GM18868 (cell line): ENCODE results near the gene EVL.

Experiments used
- ATAC-seq: cut with Tn5 transposase; IDR thresholded peaks from one replicate; pipeline ENCODE4 v1.9.1; 2021; ENCODE audit warnings: mild to moderate bottlenecking, moderate library complexity; ENCODE audit not compliant: unreplicated experiment

Gene EVL

GRCh38 chr14:100106250-100107112, 41.3 kb downstream of the EVL start:
- ATAC-seq, result no peak

GRCh38 chr14:100107236-100107635, 42.0 kb downstream of the EVL start:
- no peak for ATAC-seq

DNA sequence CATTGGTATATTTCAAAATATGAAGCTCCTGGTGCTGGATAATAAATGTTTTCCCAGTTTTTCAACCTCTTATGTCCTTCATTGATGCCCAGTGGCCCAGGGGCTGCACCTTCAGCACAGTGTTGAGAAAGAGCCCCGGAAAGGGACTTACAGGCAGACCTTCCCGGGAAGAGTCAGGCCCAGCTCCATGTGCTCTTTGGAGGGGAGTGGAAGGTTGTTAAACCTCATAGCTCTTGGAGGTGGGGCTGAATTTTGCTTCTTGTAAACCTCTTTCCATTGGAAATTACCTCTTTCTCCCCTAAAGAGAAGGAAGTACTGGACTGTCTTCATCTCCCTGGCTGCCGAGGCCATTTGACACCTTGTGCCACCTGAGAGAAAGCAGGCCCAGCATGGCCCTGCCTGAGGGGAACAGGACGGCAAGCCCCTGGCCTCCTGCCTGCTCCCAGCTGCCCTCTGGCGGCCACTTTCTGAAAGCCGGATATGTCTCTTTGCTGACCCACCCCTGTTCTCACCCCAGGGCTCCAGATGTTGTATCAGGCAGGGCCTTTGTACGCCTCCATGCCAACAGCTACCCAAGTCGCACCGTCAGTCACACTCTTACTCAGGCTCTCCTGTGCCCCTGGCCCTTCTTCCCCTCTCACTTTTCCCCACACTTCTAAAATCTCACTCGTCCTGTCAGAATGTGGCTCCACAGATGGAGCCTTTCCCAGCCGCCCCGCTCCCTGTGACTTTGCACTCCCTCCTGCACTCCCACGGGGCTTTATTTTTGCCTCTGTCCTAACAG, 43.0 kb downstream of the EVL start:
- ATAC-seq, result peak; percentile 65

DNA sequence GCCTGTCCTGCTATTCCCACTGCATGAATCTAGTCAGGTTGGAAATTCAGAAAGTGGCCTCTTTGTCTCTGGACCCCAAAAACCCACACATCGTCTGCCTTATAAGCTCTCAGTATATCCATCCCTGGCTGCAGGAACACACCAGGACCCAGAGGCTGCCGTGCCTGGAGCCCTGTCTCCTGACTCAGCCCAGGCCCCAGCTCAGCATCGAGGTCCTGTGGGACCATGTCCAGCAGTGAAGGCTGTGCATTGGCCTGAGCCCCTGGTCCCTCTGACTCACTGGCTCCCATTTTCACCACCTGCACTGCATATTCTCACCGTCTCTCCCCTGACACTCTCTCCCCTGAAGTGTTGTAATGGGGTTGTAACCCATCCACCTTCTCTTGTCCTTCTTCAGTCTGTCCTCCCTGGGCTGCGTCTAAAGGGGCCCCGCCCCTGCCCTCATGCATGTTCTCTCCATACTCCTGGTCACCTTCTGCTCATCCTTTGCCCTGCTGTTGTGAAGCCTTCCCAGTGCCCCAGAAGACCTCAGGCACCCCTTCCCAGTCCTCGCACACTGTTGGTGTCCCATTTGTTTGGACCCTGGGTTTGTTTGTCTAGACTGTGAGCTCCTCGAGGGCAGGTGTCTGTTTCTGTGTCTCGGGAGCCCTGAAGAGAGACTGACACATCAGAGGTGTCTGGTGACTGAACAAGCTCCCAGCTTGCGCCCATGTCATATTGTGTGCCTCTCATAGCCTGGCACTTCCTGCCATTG, 43.8 kb downstream of the EVL start:
- ATAC-seq, result no peak

- ATAC-seq, result no peak
Measured at GRCh38 chr14:100109594-100109955, 44.4 kb downstream of the EVL start.

DNA sequence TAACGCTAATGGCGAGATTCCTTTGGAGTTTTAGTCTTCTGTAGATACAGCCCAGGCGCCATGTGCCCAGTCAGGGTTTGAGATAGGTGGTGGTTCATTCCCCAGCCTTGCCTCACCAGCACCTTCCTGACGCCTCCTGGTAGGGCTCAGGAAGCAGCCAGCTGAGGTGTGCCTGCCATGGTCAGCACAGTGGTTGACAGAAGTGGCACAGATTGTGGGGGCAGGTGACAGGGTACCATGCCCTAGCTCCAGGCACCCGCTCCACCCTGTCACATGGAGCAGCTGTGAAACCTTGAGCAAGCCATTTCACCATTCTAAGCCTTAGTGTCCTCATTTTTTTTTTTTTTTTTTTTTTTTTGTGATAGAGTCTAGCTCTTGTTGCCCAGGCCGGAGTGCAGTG, 45.6 kb downstream of the EVL start:
- no peak for ATAC-seq

DNA sequence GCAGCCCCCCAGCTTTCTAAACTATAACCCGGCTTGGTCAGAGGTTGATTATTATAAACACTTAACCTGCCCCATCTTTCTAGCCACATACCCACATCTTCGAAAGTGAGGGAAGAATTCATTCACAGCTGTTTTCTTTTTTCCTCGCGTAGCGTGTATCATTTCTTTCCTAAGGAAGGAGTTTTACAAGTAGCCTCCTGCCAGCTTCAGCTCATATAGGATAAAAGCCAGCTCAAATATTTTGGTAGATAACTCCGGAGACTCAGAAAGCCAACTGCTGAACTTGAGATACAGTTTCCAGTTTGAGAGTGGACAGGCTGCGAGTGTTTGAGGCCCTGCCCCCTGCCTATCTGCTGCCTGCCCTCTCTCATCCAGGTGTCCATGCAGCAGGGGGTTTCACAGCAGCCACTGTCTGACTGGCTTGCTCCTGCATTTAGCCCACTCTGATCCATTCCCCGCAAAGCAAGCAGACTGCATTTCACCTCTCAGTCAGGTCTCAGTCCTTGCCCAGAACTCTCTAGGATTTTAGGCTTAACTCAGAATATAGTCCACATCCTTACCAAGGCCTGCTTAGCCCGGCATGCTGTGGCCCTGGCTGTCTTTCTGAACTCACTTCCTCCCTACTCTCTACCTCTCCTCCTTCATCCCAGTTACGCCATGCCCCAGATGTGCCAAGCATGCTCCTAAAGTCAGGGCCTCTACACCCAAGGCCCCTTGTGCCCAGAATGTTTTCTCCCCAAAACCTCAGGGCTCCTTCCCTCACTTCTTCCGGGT, 46.9 kb downstream of the EVL start:
- no peak for ATAC-seq

GRCh38 chr14:100114109-100114765, 49.0 kb downstream of the EVL start:
- ATAC-seq, result no peak

- ATAC-seq, result no peak
Measured at GRCh38 chr14:100115236-100115635, 50.0 kb downstream of the EVL start.

- no peak for ATAC-seq
Measured at GRCh38 chr14:100115726-100116125, 50.5 kb downstream of the EVL start.

DNA sequence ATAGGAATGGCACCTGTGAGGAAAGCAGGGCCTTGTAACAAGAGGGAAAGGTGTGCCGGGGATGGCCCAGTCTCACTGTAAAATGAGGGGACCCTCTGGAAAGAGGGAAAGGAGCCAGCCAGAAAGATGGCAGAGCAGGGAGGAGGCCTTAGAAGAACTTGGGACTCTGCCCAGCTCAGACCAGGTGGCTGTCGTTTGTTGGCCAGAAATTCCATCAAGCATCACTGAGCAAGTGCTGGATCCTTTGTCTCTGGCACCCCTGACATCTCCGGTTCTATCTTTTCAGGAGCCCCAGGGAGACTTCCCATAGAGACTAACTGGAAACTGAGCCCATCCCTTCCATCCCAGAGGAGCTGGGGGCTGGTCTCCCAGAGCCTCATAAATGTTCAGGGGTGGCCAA, 50.9 kb downstream of the EVL start:
- ATAC-seq, result no peak

DNA sequence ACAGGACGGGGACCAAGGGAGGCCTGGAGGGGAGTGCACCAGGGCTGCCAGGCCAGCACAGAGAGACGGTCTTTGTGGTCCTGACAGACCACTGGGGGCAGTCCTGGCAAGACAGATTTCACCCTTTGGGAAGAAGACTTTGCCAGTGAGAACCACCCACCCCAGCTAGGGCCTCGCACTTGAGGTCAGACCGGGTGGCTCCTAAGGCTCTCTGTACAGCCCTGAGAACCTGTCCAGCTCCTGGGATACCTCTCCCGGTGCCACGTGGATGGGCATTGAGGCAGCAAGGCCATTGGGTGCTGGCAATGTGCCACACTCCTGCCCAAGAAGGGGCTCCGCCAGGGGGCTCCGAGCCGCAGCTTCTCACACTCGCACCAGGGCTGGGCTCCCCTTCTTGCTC, 51.8 kb downstream of the EVL start:
- no peak for ATAC-seq

GRCh38 chr14:100117633-100118395, 52.6 kb downstream of the EVL start:
- ATAC-seq, result no peak

GRCh38 chr14:100118396-100119011, 53.3 kb downstream of the EVL start:
- ATAC-seq, result no peak

DNA sequence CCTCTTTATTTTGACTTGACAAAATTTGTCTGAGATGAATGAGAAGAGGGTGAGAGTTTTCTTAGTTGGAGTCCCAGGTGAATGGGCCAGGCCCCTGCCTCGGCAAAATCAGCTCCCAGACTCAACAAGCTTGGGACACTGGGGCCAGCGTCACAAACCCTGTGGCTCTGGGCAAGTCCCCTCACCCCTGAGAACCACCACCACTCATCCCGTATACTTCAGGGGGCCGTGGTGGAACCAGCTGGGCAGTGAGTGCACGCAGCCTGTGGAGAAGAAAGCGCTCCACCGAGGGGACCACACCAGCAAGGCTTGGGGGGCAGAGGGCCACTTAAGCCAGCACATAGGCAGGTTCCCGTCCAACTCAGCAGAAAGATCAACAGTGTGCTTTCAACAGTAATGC, 54.0 kb downstream of the EVL start:
- no peak for ATAC-seq

DNA sequence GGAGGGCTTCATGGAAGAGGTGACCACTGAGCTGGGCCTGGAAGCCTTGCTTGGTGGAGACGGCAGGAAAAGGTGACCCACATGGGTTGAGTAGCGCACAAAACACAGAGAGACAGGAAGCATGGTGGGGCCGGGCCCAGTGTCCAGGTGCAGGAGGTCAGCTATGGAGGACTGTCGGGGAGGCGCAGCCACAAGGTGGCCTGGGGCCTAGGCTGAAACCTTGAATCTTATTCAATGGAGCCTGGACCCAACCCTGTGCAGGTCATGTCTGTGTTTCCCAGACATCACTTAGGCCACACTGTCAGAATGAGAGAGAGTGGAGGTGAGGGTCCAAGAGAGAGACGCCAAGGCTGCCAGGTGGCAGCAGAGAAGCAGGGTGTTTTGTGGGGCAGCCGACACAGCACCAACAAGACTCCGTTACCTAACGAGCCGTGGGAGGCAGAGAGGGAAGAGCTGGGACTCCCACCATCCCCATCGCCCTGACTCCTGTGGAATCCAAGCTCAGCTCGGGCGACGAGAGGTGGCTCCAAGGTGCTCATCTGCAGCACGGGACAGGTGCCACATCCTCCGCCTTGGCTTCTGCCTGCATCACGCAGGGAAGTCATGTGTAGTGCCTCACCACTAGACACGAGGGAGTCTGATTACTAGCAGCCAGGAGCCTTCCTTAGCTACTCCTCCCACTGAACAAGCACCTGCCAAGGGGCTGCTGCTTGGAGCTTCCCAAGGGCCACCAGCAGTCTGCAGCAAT, 55.5 kb downstream of the EVL start:
- no peak for ATAC-seq

DNA sequence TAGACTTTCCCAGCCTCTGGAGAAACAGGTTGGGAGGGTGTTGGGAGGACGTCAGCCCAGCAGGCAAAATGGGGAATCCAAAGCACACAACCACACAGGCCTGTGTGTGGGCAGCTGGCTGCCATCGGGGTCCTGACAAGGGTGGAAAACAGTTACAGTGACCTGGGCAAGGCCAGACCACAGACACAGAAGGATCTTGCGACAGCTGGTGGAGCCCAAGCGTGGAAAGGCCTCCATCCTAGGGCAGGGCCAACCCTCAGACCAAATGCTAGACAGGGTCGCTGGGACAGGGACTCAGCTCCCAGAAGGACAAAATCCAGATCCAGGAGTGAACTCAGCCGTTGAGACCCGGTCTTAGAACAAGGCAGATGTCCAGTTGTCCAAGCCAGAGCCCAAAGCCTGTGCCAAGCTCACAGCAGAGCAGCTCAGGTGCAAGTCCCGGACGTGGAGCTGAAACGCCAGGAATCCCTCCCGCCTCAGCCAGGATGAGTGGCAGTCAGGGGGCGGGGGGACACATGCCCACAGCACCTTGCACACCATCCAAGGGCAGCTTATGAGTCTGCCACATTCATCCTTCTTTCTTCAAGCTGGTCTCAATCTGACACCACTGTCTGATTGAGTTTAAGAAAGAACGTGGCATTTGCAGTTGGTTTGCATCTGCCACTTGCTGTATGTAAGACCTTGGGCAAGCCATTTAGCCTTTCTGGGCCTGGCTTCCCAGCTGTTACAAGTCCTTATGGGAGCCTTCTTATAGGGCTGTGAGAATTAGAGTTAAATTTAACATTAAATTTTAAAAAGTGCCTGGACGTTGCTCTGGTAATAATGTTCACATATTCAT, 56.6 kb downstream of the EVL start:
- no peak for ATAC-seq
